AG04450 (cell line): ENCODE results near the gene ARHGEF3. TPM values are rescaled to one million over a fixed set of nuclear protein-coding genes. Genes with fewer than 3 reads are reported as not detected.

ENCODE experiments used
- CTCF ChIA-PET: fragments of 300-600, 350-600 bp; formaldehyde crosslinking; extraction: SDS; loops from one replicate; lab custom pipeline; 2022; ENCODE audit warnings: antibody characterized with exemption, inconsistent platforms; lab: Charles Lee
- POLR2A ChIA-PET: fragments of 350-600 bp; formaldehyde crosslinking; extraction: SDS; loops from one replicate; lab custom pipeline; 2021; ENCODE audit warnings: antibody characterized with exemption, inconsistent platforms; lab: Yijun Ruan, JAX
- DNase-seq: peaks from one replicate; pipeline ENCODE4 v3.0.0-alpha.2; 2011; ENCODE audit warnings: low read depth, low spot score
- H3K27ac ChIP-seq: one replicate; pipeline ENCODE4 v1.5.1; 2012; ENCODE audit warnings: low read depth, low read length, control low read depth
- H3K27me3 ChIP-seq: one replicate; pipeline ENCODE4 v1.6.0; 2012; ENCODE audit warnings: low read length; ENCODE audit not compliant: control insufficient read depth, insufficient read depth
- H3K4me3 ChIP-seq: 2 replicates; pipeline ENCODE4 v1.5.1; 2011; ENCODE audit warnings: mild to moderate bottlenecking, low read depth, low read length, control low read depth
- H3K9me3 ChIP-seq: 2 replicates; pipeline ENCODE4 v1.5.1; 2012; ENCODE audit warnings: low read length; ENCODE audit not compliant: control insufficient read depth, insufficient read depth
- polyA plus RNA-seq: library from polyadenylated mRNA; depleted of rRNA; stranded (reverse); fragments of >200 nt; gene quantifications from 2 replicates; pipeline ENCODE4 v1.2.3, GENCODE V29; 2011
- TF ChIP-seq, protein P1 (sequence below): IDR thresholded peaks from 2 replicates; pipeline ENCODE4 v1.5.1; 2011; ENCODE audit warnings: low read depth, low read length, control low read depth, inconsistent platforms

ARHGEF3 gene
- polyA plus RNA-seq, 1 experiment = 5.6 TPM

DNA sequence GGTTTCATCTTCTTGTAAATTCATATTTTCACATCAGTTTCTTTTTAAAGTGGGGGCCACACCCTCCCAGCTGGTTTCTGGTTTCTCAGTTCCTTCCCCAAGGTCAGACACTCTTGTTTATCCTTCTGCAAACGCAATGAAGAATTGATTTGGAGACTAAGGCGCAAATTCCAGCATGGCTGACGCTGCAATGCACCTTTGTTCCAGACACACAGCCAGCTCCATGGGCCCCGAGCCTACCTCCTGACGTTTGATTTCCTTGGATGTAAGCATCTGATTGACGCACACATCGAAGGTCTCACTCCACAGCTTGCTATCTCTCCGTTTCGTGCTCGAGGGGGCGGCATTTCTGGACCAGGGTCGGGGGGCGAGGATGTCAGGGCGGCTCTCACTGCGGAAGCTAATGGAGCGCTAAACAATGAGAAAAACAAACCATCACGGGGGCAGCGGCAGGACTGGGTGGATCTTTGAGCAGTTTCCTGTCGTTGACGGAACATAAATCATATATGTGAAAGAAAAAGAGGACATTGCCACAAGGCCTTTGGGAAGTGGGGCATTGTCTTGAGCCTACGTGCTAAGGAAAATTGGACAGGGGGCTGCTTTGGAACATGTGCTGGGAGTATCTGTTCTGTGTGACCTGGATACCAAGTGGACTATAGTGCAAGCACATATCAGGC lies 46.9 kb downstream of the ARHGEF3 start:
- no peak overlapping the region for H3K4me3 ChIP-seq
- POLR2A ChIA-PET = no interaction called here
- TF ChIP-seq, protein P1, sequence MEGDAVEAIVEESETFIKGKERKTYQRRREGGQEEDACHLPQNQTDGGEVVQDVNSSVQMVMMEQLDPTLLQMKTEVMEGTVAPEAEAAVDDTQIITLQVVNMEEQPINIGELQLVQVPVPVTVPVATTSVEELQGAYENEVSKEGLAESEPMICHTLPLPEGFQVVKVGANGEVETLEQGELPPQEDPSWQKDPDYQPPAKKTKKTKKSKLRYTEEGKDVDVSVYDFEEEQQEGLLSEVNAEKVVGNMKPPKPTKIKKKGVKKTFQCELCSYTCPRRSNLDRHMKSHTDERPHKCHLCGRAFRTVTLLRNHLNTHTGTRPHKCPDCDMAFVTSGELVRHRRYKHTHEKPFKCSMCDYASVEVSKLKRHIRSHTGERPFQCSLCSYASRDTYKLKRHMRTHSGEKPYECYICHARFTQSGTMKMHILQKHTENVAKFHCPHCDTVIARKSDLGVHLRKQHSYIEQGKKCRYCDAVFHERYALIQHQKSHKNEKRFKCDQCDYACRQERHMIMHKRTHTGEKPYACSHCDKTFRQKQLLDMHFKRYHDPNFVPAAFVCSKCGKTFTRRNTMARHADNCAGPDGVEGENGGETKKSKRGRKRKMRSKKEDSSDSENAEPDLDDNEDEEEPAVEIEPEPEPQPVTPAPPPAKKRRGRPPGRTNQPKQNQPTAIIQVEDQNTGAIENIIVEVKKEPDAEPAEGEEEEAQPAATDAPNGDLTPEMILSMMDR = no peak
- H3K9me3 ChIP-seq = no peaks in the 10 kb centered on the region
- no peak for DNase-seq
- H3K27me3 ChIP-seq = no peaks in the 10 kb centered on the region
- CTCF ChIA-PET = interaction anchor here (1.4 kb wide), 1 partner anchor 44 kb away, joined by 6 read pairs; no protein-coding TSS in a partner anchor
- H3K27ac ChIP-seq = no peak overlapping the region

DNA sequence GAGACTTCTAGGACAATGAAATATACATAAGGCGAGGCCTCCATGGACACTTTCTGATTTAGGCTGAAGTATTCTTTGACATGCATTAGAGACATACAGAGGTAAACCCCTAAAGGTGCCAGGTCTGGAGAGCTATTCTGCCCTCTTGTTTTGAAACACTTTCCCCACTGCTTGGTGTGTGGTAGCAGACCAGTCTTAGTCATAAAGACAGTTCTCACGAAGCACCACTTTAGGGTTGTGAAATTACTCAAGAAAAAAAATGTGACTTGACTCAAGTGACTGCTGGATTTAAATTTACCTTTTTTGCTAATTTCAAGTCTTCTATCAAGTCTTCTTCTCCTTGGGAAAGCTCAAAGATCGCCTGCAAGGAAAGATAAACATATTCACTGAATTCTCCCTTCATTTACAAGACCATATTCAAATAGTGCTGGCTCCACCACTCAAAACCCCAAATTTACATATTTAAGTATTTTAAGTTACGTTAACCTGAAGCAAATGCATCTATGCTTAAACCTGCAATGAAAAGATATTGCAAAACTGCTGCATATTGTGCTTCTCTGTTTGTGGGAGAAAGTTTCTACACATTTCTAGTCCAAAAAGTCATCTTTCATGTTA lies 48.4 kb downstream of the ARHGEF3 start:
- CTCF ChIA-PET = interaction anchor here (1.4 kb wide), 1 partner anchor 46 kb away, joined by 6 read pairs; no protein-coding TSS in a partner anchor
- DNase-seq = no peak

DNA sequence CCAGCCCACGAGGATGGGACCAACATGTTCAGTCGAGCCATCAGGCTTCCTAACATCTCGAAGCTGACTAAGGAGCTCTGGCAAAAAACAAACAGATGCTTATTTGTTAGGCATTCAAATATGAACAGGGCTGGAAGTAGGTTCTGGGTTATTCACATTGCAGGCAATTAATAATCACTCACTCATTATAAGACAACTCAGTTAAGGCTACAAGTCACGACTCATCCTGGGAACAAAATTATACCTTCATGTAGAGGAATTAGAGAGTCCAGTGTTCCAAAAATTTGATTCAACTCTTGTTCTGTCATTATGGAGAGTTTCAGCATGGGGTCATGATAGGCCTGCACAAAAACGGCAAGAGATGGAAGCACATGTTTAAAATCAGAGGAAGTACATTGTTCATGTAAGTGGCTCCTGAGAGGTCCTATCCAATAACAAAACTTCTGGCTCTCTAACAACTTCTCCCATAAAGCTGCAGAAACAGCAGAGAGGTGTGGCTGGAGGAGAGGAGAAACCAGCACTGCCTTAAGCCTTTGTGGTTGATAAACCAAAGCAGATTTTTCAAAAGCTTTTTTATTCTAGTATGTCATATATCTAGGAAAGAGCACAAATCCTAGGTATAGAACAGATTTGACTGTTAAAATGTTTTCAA lies 50.6 kb downstream of the ARHGEF3 start:
- H3K4me3 ChIP-seq = no peak overlapping the region
- DNase-seq = no peak
- H3K27me3 ChIP-seq = no peaks in the 10 kb centered on the region
- TF ChIP-seq, protein P1 = no peak
- ChIA-PET POLR2A (no interaction called here), CTCF (interaction anchor here (1.4 kb wide), 1 partner anchor 237 kb away, joined by 3 read pairs; no protein-coding TSS in a partner anchor)
- H3K27ac ChIP-seq = no peak overlapping the region
- no peaks in the 10 kb centered on the region for H3K9me3 ChIP-seq

More for the DNA sequence above, 48.4 kb downstream of the ARHGEF3 start:
- H3K27me3 ChIP-seq = no peaks in the 10 kb centered on the region
- no peaks in the 10 kb centered on the region for H3K9me3 ChIP-seq
- TF ChIP-seq, protein P1 = no peak
- H3K27ac ChIP-seq = no peak overlapping the region
- POLR2A ChIA-PET = no interaction called here
- no peak overlapping the region for H3K4me3 ChIP-seq

DNA sequence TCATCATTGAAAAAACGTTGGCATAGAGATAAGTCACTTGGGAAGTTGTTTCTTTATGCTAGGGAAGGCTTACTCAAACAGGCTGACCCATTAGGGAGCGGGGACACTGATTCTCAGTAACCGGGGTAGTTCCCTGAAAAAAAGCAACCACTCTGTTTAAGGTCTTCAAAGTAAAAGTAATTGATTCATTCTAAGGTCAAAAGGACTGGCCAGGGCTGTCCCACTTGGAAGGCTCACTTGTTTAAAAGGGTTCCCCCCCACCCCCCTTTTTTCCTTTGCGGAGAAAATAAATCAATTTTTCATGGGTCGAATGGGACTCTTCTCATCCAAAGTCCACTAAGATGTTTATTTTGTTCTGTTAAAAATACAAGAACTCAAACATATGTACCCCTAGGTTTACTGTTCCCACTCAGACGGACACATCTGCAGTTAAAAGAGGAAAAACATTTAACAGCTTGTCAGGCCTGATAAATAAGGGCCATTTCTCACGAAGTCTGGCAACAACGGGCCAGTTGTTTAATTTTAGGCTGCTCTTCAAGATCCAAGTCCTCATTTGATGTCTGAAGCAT lies 53.0 kb downstream of the ARHGEF3 start:
- H3K4me3 ChIP-seq = no peak overlapping the region
- no peak overlapping the region for H3K27ac ChIP-seq
- ChIA-PET CTCF (interaction anchor here (0.7 kb wide), 1 partner anchor 240 kb away, joined by 8 read pairs; no protein-coding TSS in a partner anchor), POLR2A (no interaction called here)
- no peaks in the 10 kb centered on the region for H3K27me3 ChIP-seq
- TF ChIP-seq, protein P1 = no peak
- no peaks in the 10 kb centered on the region for H3K9me3 ChIP-seq
- DNase-seq = no peak
